Spleen (tissue), 11 donors: ENCODE measurements around the gene UBE2U. TPM values are rescaled to one million over a fixed set of nuclear protein-coding genes. Genes with fewer than 3 reads are reported as not detected.

ENCODE experiments used
- DNase-seq: peaks from one replicate; pipeline ENCODE4 v3.0.0-alpha.2; 2020
- H3K27ac ChIP-seq, 8 donors: fragments of 200-600 bp; sonication (generic) in 7 of 8; 1 replicate in 4 of 8; 2 replicates in 4 of 8; pipeline versions ENCODE4 v1.5.0 to v1.8.0; 2016 to 2021; ENCODE audit warnings: inconsistent platforms in 4 of 8, mild to moderate bottlenecking in 4 of 8, moderate library complexity in 1 of 8
- H3K27me3 ChIP-seq, 7 donors: fragments of 200-600 bp; sonication (generic) in 6 of 7; replicated peaks in 1 of 7; 1 replicate in 4 of 7; 2 replicates in 3 of 7; pipeline versions ENCODE4 v1.5.0 to v1.8.0; 2016 to 2021; ENCODE audit warnings: inconsistent platforms in 3 of 7, mild to moderate bottlenecking in 1 of 7
- H3K36me3 ChIP-seq, 6 donors: fragments of 200-600 bp; sonication (generic) in 5 of 6; 1 replicate in 4 of 6; 2 replicates in 2 of 6; pipeline versions ENCODE4 v1.5.0 to v1.8.0; 2016 to 2021; ENCODE audit warnings: inconsistent platforms in 2 of 6
- H3K4me1 ChIP-seq, 6 donors: fragments of 200-600 bp; sonication (generic) in 5 of 6; 1 replicate in 3 of 6; 2 replicates in 3 of 6; pipeline versions ENCODE4 v1.5.0 to v1.8.0; 2016 to 2021; ENCODE audit warnings: inconsistent platforms in 3 of 6
- H3K4me3 ChIP-seq, 8 donors: fragments of 200-600 bp; sonication (generic) in 7 of 8; 1 replicate in 4 of 8; 2 replicates in 4 of 8; pipeline versions ENCODE4 v1.5.0 to v1.8.0; 2016 to 2021; ENCODE audit warnings: inconsistent platforms in 4 of 8, mild to moderate bottlenecking in 4 of 8, moderate library complexity in 2 of 8
- H3K9me3 ChIP-seq, 8 donors: fragments of 200-600 bp; sonication (generic) in 7 of 8; 1 replicate in 4 of 8; 2 replicates in 4 of 8; pipeline versions ENCODE4 v1.5.0 to v1.8.0; 2016 to 2021; ENCODE audit warnings: inconsistent platforms in 4 of 8
- POLR2A ChIP-seq, 3 donors: fragments of 450-650 bp; IDR thresholded peaks; one replicate each; pipeline ENCODE4 v1.5.1; 2017; ENCODE audit warnings: antibody characterized with exemption in 3 of 3, mild to moderate bottlenecking in 1 of 3
- POLR2AphosphoS5 ChIP-seq, 3 donors: sonication (generic); formaldehyde crosslinking; IDR thresholded peaks; one replicate each; pipeline ENCODE4 v1.5.1; 2017; ENCODE audit warnings: antibody characterized with exemption in 3 of 3
- WGBS, 5 donors: extraction: QIAGEN DNeasy Blood & Tissue Kit in 3 of 5; methylation state at CpG; one replicate each; pipeline versions ENCODE4 v1.1.5 to v1.1.7; 2013 to 2018; 5-methylcytosine and 5-hydroxymethylcytosine counted together
- intact Hi-C: fragments of 100-400 bp; cut with DNase I; formaldehyde crosslinking; loops from one replicate; pipeline ENCODE4 v1.15.0; 2023; ENCODE audit warnings: low total_unique reads
- polyA plus RNA-seq, 3 donors: library from polyadenylated mRNA; stranded (reverse); fragments of 200-250 nt; gene quantifications; one replicate each; pipeline ENCODE4 v1.2.1, GENCODE V29; 2013
- total RNA-seq, 7 donors: library from RNA; depleted of rRNA in 3 of 7; stranded (reverse); fragments of >200 nt in 3 of 7; fragmentation: NEBNext Ultra II Directional in 4 of 7; extraction: Animal tissue kit (Norgen Biotek cat#: 25700) in 4 of 7; gene quantifications; one replicate each; pipeline versions ENCODE4 v1.1.0 to v1.2.1, GENCODE V29; 2016 to 2021
- TF ChIP-seq, protein P1 (sequence below), 11 experiments: fragments of 200-600 bp in 7 of 11; fragments of 450-650 bp in 4 of 11; sonication (generic) in 4 of 11; IDR thresholded peaks in 8 of 11; conservative IDR thresholded peaks in 3 of 11; 1 replicate in 7 of 11; 2 replicates in 4 of 11; pipeline versions ENCODE4 v1.4.0 to v1.8.0; 2016 to 2021; ENCODE audit warnings: antibody characterized with exemption in 11 of 11, inconsistent platforms in 4 of 11, mild to moderate bottlenecking in 1 of 11
- donor health status: healthy with polysubstance abuse.
- donor health status: DM: no; HTN: no; CAD: no; lungs with moderate emphysema.
- donor health status: DM: no; HTN: no; CAD: no.
- donor health status: Bipolar disorder and iron deficiency.
- donor health status: healthy.
- donor health status: DM: no; HTN: no; CAD: no.
- donor health status: DM: yes; HTN: yes; CAD: no.

Gene UBE2U
- total and polyA plus RNA-seq, 10 donors, result not detected

DNA sequence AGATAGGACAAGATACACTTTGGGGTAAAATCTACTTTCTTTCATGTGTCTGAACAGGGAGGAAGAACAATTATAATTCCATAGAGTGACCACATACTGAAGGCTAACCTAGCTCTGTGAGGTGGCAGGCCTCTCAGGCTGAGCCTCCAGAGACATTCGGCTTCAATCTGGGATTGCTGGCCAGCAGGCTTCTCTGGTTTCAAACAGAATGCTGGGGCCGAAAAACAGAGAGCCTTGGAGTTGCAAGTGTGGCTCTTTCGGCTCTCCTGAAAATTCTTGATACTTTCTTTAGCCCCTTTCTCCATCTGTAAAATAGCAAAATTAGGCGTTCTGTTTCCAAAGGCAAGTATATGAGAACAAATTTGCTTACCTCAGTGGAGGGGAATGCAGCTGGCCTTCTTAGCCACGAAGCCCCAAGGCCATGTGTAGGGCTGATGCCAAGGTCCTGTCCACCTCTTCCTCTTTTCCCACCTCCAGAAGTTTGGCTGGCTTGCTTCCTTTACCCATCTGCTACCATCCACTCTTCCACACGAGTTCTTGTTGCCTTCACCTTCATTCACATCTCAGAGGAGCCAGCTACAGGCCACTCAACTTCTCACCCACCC lies 30.0 kb upstream of the UBE2U start:
- Histone ChIP-seq H3K4me1 (peaks cover 0 to 19% (median 6%) of the 10 kb centered on the region in 6 donors), H3K27ac (no peak overlapping the region)
- 79 to 89% (median 80%) methylated on average over 6 of the region's 6 CpGs for WGBS, 5 donors

DNA sequence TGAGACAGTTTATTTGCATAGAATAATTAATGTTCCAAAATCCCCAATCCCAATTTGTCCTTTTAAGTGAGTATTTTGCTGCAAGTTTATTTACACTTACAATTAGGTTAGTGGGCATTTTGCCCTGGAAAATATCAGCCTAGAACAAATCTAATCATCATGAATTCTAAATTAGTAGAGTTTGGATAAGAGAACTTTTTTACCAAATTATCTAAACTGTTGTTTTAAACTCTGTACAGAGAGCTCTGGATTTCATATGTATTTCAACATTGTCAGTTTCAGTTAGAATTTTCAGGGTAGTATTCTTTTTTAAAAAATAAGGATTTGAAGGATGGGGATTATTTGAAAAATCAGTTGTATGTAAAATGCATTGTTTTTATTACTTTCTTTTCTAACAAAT lies 27.8 kb upstream of the UBE2U start:
- DNase-seq, result no peak
- H3K27me3 ChIP-seq, result no peaks in the 10 kb centered on the region
- TF ChIP-seq POLR2A (IDR thresholded peaks at IDR 0.05) (no peak), POLR2AphosphoS5 (IDR thresholded peaks at IDR 0.05) (no peak)
- TF ChIP-seq, protein P1, sequence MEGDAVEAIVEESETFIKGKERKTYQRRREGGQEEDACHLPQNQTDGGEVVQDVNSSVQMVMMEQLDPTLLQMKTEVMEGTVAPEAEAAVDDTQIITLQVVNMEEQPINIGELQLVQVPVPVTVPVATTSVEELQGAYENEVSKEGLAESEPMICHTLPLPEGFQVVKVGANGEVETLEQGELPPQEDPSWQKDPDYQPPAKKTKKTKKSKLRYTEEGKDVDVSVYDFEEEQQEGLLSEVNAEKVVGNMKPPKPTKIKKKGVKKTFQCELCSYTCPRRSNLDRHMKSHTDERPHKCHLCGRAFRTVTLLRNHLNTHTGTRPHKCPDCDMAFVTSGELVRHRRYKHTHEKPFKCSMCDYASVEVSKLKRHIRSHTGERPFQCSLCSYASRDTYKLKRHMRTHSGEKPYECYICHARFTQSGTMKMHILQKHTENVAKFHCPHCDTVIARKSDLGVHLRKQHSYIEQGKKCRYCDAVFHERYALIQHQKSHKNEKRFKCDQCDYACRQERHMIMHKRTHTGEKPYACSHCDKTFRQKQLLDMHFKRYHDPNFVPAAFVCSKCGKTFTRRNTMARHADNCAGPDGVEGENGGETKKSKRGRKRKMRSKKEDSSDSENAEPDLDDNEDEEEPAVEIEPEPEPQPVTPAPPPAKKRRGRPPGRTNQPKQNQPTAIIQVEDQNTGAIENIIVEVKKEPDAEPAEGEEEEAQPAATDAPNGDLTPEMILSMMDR (IDR thresholded peaks at IDR 0.05 in 8 of 11, conservative IDR thresholded peaks at IDR 0.05 in 3 of 11), result no peak
- intact Hi-C loops, result no loop called here
- H3K9me3 ChIP-seq, result no peaks in the 10 kb centered on the region
- peaks cover 0 to 13% (median 3%) of the 10 kb centered on the region in 6 donors for H3K36me3 ChIP-seq
- H3K27ac ChIP-seq, result no peak overlapping the region
- peaks cover 0 to 19% (median 6%) of the 10 kb centered on the region in 6 donors for H3K4me1 ChIP-seq
- H3K4me3 ChIP-seq, result no peak overlapping the region

More for the DNA sequence above, 30.0 kb upstream of the UBE2U start:
- no peak for DNase-seq
- Histone ChIP-seq H3K4me3 (no peak overlapping the region), H3K9me3 (no peaks in the 10 kb centered on the region), H3K27me3 (no peaks in the 10 kb centered on the region), H3K36me3 (peaks cover 0 to 12% (median 3%) of the 10 kb centered on the region in 6 donors)
- TF ChIP-seq POLR2A (IDR thresholded peaks at IDR 0.05), result no peak
- TF ChIP-seq, protein P1 (IDR thresholded peaks at IDR 0.05 in 8 of 11, conservative IDR thresholded peaks at IDR 0.05 in 3 of 11), result no peak
- TF ChIP-seq POLR2AphosphoS5 (IDR thresholded peaks at IDR 0.05), result no peak
- intact Hi-C loops, result no loop called here

DNA sequence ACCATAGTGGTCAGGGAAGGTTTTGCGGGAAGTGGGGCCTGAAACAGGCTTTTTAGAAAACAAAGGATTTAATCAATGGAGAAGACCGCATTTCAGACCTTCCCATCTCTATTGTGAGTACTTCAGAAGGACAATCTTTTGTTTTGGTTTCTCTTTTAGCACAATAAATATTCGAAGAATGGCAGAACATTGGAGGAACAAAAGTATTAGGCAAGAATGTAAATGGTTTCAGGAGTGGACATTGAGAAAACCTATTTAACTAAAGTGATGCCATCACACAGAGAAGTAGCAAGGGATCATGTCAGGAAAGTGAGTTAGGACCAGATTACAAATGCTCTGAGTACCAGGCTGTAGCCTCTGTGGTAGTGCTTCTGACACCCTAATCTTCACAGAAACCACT lies 26.8 kb upstream of the UBE2U start:
- peaks cover 0 to 14% (median 3%) of the 10 kb centered on the region in 6 donors for H3K4me1 ChIP-seq
- peaks cover 0 to 13% (median 3%) of the 10 kb centered on the region in 6 donors for H3K36me3 ChIP-seq
- TF ChIP-seq POLR2A (IDR thresholded peaks at IDR 0.05), result no peak
- TF ChIP-seq, protein P1 (IDR thresholded peaks at IDR 0.05 in 8 of 11, conservative IDR thresholded peaks at IDR 0.05 in 3 of 11), result no peak
- H3K27me3 ChIP-seq, result no peaks in the 10 kb centered on the region
- WGBS, 5 donors, result 73 to 91% (median 75%) methylated on average over 3 of the region's 3 CpGs
- intact Hi-C loops, result no loop called here
- no peak for DNase-seq
- no peak overlapping the region for H3K27ac ChIP-seq
- H3K4me3 ChIP-seq, result no peak overlapping the region
- no peaks in the 10 kb centered on the region for H3K9me3 ChIP-seq

DNA sequence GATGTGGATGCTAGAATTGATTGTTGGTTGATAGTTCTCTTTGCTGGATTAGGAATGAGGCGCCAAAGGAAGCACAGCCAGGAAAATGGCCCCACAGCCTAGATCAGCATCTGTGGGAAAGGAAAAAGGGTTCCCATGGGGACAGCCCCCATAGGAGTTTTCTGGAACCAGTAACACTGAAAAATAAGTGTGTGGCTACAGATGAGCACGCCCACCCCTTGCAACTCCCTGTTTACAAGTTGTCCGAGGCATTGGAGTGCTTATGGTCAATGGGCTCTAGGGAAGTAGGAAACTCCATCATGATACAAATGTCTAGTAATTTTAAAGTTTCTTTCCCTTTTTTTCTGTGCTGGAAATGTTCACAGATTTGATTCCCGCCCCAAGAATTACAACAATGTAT lies 23.8 kb upstream of the UBE2U start:
- H3K4me1 ChIP-seq, result peaks cover 0 to 6% (median 2%) of the 10 kb centered on the region in 6 donors
- peaks cover 0 to 13% (median 3%) of the 10 kb centered on the region in 6 donors for H3K36me3 ChIP-seq
- no peak overlapping the region for H3K4me3 ChIP-seq
- no peaks in the 10 kb centered on the region for H3K27me3 ChIP-seq
- intact Hi-C loops, result no loop called here
- no peak for DNase-seq
- H3K9me3 ChIP-seq, result no peaks in the 10 kb centered on the region
- no peak overlapping the region for H3K27ac ChIP-seq
- no peak for TF ChIP-seq POLR2AphosphoS5 (IDR thresholded peaks at IDR 0.05)
- TF ChIP-seq POLR2A (IDR thresholded peaks at IDR 0.05), result no peak
- TF ChIP-seq, protein P1 (IDR thresholded peaks at IDR 0.05 in 8 of 11, conservative IDR thresholded peaks at IDR 0.05 in 3 of 11), result no peak
- WGBS, 5 donors, result 87 to 90% (median 90%) methylated on average over 4 of the region's 4 CpGs
